ENCODE results near the gene GGNBP2.

Gene GGNBP2

GRCh38 chr17:36566081-36566480 is 21.4 kb downstream of the GGNBP2 start:
- DNase-seq: no peak

GRCh38 chr17:36575028-36575427 is 30.3 kb downstream of the GGNBP2 start:
- DNase-seq: no peak

GRCh38 chr17:36576793-36577192 is 32.1 kb downstream of the GGNBP2 start:
- no peak for DNase-seq

- no peak for DNase-seq
These were observed 34.0 kb downstream of the GGNBP2 start for GRCh38 chr17:36578671-36579070.

- DNase-seq: no peak
These were observed 39.1 kb downstream of the GGNBP2 start for GRCh38 chr17:36583787-36584186.

- DNase-seq: no peak
These were observed 41.4 kb downstream of the GGNBP2 start for GRCh38 chr17:36586138-36586537.

GRCh38 chr17:36590082-36590481 is 45.4 kb downstream of the GGNBP2 start:
- DNase-seq: no peak

GRCh38 chr17:36591434-36592315 is 47.0 kb downstream of the GGNBP2 start, which contains the start of gene DHRS11:
Gene DHRS11, plus strand, starts transcription at chr17:36591879. Its CDS starts 131 bp downstream, at chr17:36592010.
- no peak for DNase-seq

GRCh38 chr17:36592316-36592715 is 47.6 kb downstream of the GGNBP2 start:
- no peak for DNase-seq

- no peak for DNase-seq
These were observed 48.1 kb downstream of the GGNBP2 start for GRCh38 chr17:36592716-36593321.

- DNase-seq: no peak
These were observed 49.1 kb downstream of the GGNBP2 start for GRCh38 chr17:36593656-36594316.

GRCh38 chr17:36594626-36595401 is 50.1 kb downstream of the GGNBP2 start:
- no peak for DNase-seq

GRCh38 chr17:36597226-36597625 is 52.5 kb downstream of the GGNBP2 start:
- DNase-seq: no peak

GRCh38 chr17:36597866-36598777 is 53.4 kb downstream of the GGNBP2 start:
- DNase-seq: no peak

GRCh38 chr17:36598951-36599401 is 54.3 kb downstream of the GGNBP2 start:
- no peak for DNase-seq

GRCh38 chr17:36599546-36600250 is 55.0 kb downstream of the GGNBP2 start:
- no peak for DNase-seq

GRCh38 chr17:36600465-36600864 is 55.7 kb downstream of the GGNBP2 start:
- DNase-seq: no peak

- no peak for DNase-seq
These were observed 56.2 kb downstream of the GGNBP2 start for GRCh38 chr17:36600936-36601302.

GRCh38 chr17:36601303-36602029 is 56.7 kb downstream of the GGNBP2 start, which contains the start of gene MRM1:
Gene MRM1, plus strand, starts transcription at chr17:36601583. Its CDS starts 228 bp downstream, at chr17:36601811.
- peak; percentile 49 for DNase-seq

Data from NCI-H1436 treated with DMSO at 0.1 percent for 48 hours (cell line).